WTC11 (cell line): Measurements from ENCODE around the gene AMBRA1. TPM values are rescaled to one million over a fixed set of nuclear protein-coding genes. Genes with fewer than 3 reads are reported as not detected.

Experiments
- ATAC-seq: fragments of 200-7000 bp; cut with Tn5 transposase; 2 replicates; pipeline ENCODE4 v1.10.0; 2021; ENCODE audit warnings: mild to moderate bottlenecking, moderate library complexity
- CTCF ChIA-PET: fragments of 300-600 bp; sonication (Branson Sonifier 250); formaldehyde crosslinking; loops from one replicate; lab custom pipeline; 2021; ENCODE audit warnings: antibody characterized with exemption; lab: Charles Lee
- POLR2A ChIA-PET: fragments of 350-600 bp; sonication (Branson Sonifier 250); formaldehyde crosslinking; loops from one replicate; lab custom pipeline; 2021; ENCODE audit warnings: antibody characterized with exemption; lab: Charles Lee
- DNase-seq: peaks from one replicate; pipeline ENCODE4 v3.0.0; 2021; ENCODE audit warnings: low spot score
- H3K27ac Mint-ChIP-seq: 2 replicates; pipeline ENCODE4 v1.8.0; 2021; ENCODE audit warnings: mixed read lengths
- H3K27me3 Mint-ChIP-seq: 2 replicates; pipeline ENCODE4 v1.8.0; 2021; ENCODE audit warnings: low read depth, mild to moderate bottlenecking, moderate library complexity, mixed read lengths
- H3K36me3 Mint-ChIP-seq: 2 replicates; pipeline ENCODE4 v1.8.0; 2021; ENCODE audit warnings: mixed read lengths
- H3K4me1 Mint-ChIP-seq: 2 replicates; pipeline ENCODE4 v1.8.0; 2022; ENCODE audit warnings: mixed read lengths
- H3K4me3 Mint-ChIP-seq: 2 replicates; pipeline ENCODE4 v1.8.0; 2021; ENCODE audit warnings: mild to moderate bottlenecking, moderate library complexity, mixed read lengths
- H3K9me3 Mint-ChIP-seq: 2 replicates; pipeline ENCODE4 v1.8.0; 2021; ENCODE audit warnings: mixed read lengths
- AFF4 ChIP-seq: sonication (generic); formaldehyde crosslinking; IDR thresholded peaks from 2 replicates; pipeline ENCODE4 v1.8.1; 2023; ENCODE audit warnings: mild to moderate bottlenecking, missing genetic modification reagents, borderline replicate concordance
- CBFB ChIP-seq: sonication (generic); formaldehyde crosslinking; IDR thresholded peaks from 2 replicates; pipeline ENCODE4 v1.8.1; 2022; ENCODE audit warnings: mild to moderate bottlenecking, low read depth, missing genetic modification reagents
- CREB1 ChIP-seq: sonication (generic); formaldehyde crosslinking; IDR thresholded peaks from 2 replicates; pipeline ENCODE4 v1.8.0; 2023; ENCODE audit warnings: mild to moderate bottlenecking, missing genetic modification reagents
- CTCF ChIP-seq: fragments of 200-600 bp; IDR thresholded peaks from 2 replicates; pipeline ENCODE4 v1.8.0; 2022; ENCODE audit warnings: antibody characterized with exemption
- E2F5 ChIP-seq: sonication (generic); formaldehyde crosslinking; IDR thresholded peaks from 2 replicates; pipeline ENCODE4 v1.8.1; 2022; ENCODE audit warnings: mild to moderate bottlenecking, moderate library complexity, missing genetic modification reagents
- ELF4 ChIP-seq: sonication (generic); formaldehyde crosslinking; IDR thresholded peaks from 2 replicates; pipeline ENCODE4 v1.8.1; 2022; ENCODE audit warnings: low read depth, mild to moderate bottlenecking, moderate library complexity, missing genetic modification reagents
- EMX1 ChIP-seq: fragments of 250-450 bp; sonication (Bioruptor Pico); IDR thresholded peaks from 2 replicates; pipeline ENCODE4 v1.8.0; 2021; ENCODE audit warnings: mild to moderate bottlenecking
- ESRRA ChIP-seq: sonication (generic); formaldehyde crosslinking; IDR thresholded peaks from 2 replicates; pipeline ENCODE4 v1.8.1; 2022; ENCODE audit warnings: mild to moderate bottlenecking, missing genetic modification reagents, borderline replicate concordance
- FOXK1 ChIP-seq: sonication (generic); formaldehyde crosslinking; IDR thresholded peaks from 2 replicates; pipeline ENCODE4 v1.8.0; 2022; ENCODE audit warnings: mild to moderate bottlenecking, moderate library complexity, missing genetic modification reagents
- MXD4 ChIP-seq: fragments of 250-450 bp; sonication (Bioruptor Pico); IDR thresholded peaks from 2 replicates; pipeline ENCODE4 v1.8.0; 2021; ENCODE audit warnings: mild to moderate bottlenecking, moderate library complexity, borderline replicate concordance
- MYBL2 ChIP-seq: sonication (generic); formaldehyde crosslinking; IDR thresholded peaks from 2 replicates; pipeline ENCODE4 v1.8.1; 2023; ENCODE audit warnings: mild to moderate bottlenecking, moderate library complexity, missing genetic modification reagents
- NR2C2 ChIP-seq: sonication (generic); formaldehyde crosslinking; IDR thresholded peaks from 2 replicates; pipeline ENCODE4 v1.8.0; 2022; ENCODE audit warnings: mild to moderate bottlenecking, missing genetic modification reagents
- USF2 ChIP-seq: sonication (generic); formaldehyde crosslinking; IDR thresholded peaks from 2 replicates; pipeline ENCODE4 v1.8.1; 2023; ENCODE audit warnings: mild to moderate bottlenecking, missing genetic modification reagents, moderate library complexity
- ZNF232 ChIP-seq: sonication (generic); formaldehyde crosslinking; IDR thresholded peaks from 2 replicates; pipeline ENCODE4 v1.8.0; 2022; ENCODE audit warnings: mild to moderate bottlenecking, missing genetic modification reagents
- ZNF512 ChIP-seq: sonication (generic); formaldehyde crosslinking; IDR thresholded peaks from 2 replicates; pipeline ENCODE4 v1.8.1; 2022; ENCODE audit warnings: missing genetic modification reagents, borderline replicate concordance
- ZNF532 ChIP-seq: fragments of 250-450 bp; sonication (Bioruptor Pico); IDR thresholded peaks from 2 replicates; pipeline ENCODE4 v1.9.0; 2021; ENCODE audit warnings: mild to moderate bottlenecking, borderline replicate concordance
- total RNA-seq: library from RNA; stranded (reverse); gene quantifications from 3 replicates; pipeline ENCODE4 v1.2.3, GENCODE V29; 2021

AMBRA1 gene
- total RNA-seq, 1 experiment from 2014 or later, result 35.0 TPM

- H3K27me3 Mint-ChIP-seq, result no peaks in the 10 kb centered on the region
- peaks cover 37% of the 10 kb centered on the region for H3K4me1 Mint-ChIP-seq
- DNase-seq, result no peak
- H3K4me3 Mint-ChIP-seq, result peak overlapping the region; percentile 12; the same call in 1 of the 2 replicates
- no peak for TF ChIP-seq FOXK1 (CRISPR knock-in tag)
- no peak for TF ChIP-seq ZNF232
- CTCF ChIA-PET, result interaction anchor here (1.1 to 2.0 kb wide), 4 partner anchors 8 to 154 kb away, joined by 4 to 13 read pairs (median 7); no protein-coding TSS in a partner anchor
- peaks cover 7% of the 10 kb centered on the region for H3K36me3 Mint-ChIP-seq
- peak overlapping the region; percentile 92; the same call in 1 of the 2 replicates for H3K27ac Mint-ChIP-seq
- peak; percentile 27 for ATAC-seq
- POLR2A ChIA-PET, result no interaction called here
- no peaks in the 10 kb centered on the region for H3K9me3 Mint-ChIP-seq
Observed at GRCh38 chr11:46537121-46537520, 56.7 kb downstream of the AMBRA1 start.

GRCh38 chr11:46535688-46536087 lies 58.1 kb downstream of the AMBRA1 start:
- CTCF ChIA-PET, result interaction anchor here (1.7 to 2.6 kb wide), 2 partner anchors 46 to 147 kb away, joined by 4 to 10 read pairs; no protein-coding TSS in a partner anchor
- ATAC-seq, result no peak
- peaks cover 37% of the 10 kb centered on the region for H3K4me1 Mint-ChIP-seq
- H3K36me3 Mint-ChIP-seq, result no peaks in the 10 kb centered on the region
- no peak for DNase-seq
- no peak overlapping the region for H3K27ac Mint-ChIP-seq
- H3K27me3 Mint-ChIP-seq, result no peaks in the 10 kb centered on the region
- H3K4me3 Mint-ChIP-seq, result no peak overlapping the region
- TF ChIP-seq CTCF (no peak), CREB1 (no peak)
- POLR2A ChIA-PET, result no interaction called here
- H3K9me3 Mint-ChIP-seq, result no peaks in the 10 kb centered on the region

- DNase-seq, result no peak
- no peak for ATAC-seq
- H3K4me3 Mint-ChIP-seq, result no peak overlapping the region
- ChIA-PET CTCF (interaction anchor here (0.6 to 2.6 kb wide), 6 partner anchors 45 to 175 kb away, joined by 4 to 10 read pairs (median 5); partner anchors contain the start of gene CHRM4), POLR2A (no interaction called here)
- H3K4me1 Mint-ChIP-seq, result peaks cover 37% of the 10 kb centered on the region
- no peaks in the 10 kb centered on the region for H3K9me3 Mint-ChIP-seq
- peak overlapping the region; percentile 35 for H3K27ac Mint-ChIP-seq
- H3K27me3 Mint-ChIP-seq, result no peaks in the 10 kb centered on the region
- no peaks in the 10 kb centered on the region for H3K36me3 Mint-ChIP-seq
- TF ChIP-seq ZNF532 (CRISPR knock-in tag), result no peak
- no peak for TF ChIP-seq CREB1
- TF ChIP-seq USF2 (CRISPR knock-in tag), result no peak
- TF ChIP-seq NR2C2 (CRISPR knock-in tag), result no peak
- no peak for TF ChIP-seq ESRRA (CRISPR knock-in tag)
- TF ChIP-seq CBFB (CRISPR knock-in tag), result no peak
- TF ChIP-seq EMX1, result no peak
- no peak for TF ChIP-seq MXD4 (CRISPR knock-in tag)
- no peak for TF ChIP-seq E2F5 (CRISPR knock-in tag)
- no peak for TF ChIP-seq MYBL2 (CRISPR knock-in tag)
- no peak for TF ChIP-seq AFF4 (CRISPR knock-in tag)
- no peak for TF ChIP-seq ZNF512
- no peak for TF ChIP-seq ELF4
Observed at GRCh38 chr11:46534711-46535110, 59.1 kb downstream of the AMBRA1 start.
